Mesendoderm (in vitro differentiated cells): ENCODE measurements around the gene INO80B. TPM values are rescaled to one million over a fixed set of nuclear protein-coding genes. Genes with fewer than 3 reads are reported as not detected.

ENCODE experiments used
- DNase-seq: peaks from one replicate; pipeline ENCODE4 v3.0.0; 2013
- H2AK5ac ChIP-seq: 2 replicates; pipeline ENCODE4 v1.6.1; 2013; ENCODE audit warnings: low read length, inconsistent platforms
- H2BK120ac ChIP-seq: 2 replicates; pipeline ENCODE4 v1.6.1; 2013; ENCODE audit warnings: low read depth, mild to moderate bottlenecking, low read length, moderate library complexity, mixed read lengths
- H2BK15ac ChIP-seq: replicated peaks from 2 replicates; pipeline ENCODE4 v1.6.1; 2013; ENCODE audit warnings: low read depth, mild to moderate bottlenecking, moderate library complexity
- H2BK5ac ChIP-seq: 2 replicates; pipeline ENCODE4 v1.6.1; 2013; ENCODE audit warnings: low read length, inconsistent platforms
- H3K18ac ChIP-seq: 2 replicates; pipeline ENCODE4 v1.6.1; 2013; ENCODE audit warnings: mild to moderate bottlenecking, low read length, mixed read lengths
- H3K23ac ChIP-seq: one replicate; pipeline ENCODE4 v1.6.1; 2013; ENCODE audit warnings: low read length
- H3K27ac ChIP-seq: 2 replicates; pipeline ENCODE4 v1.5.1; 2013; ENCODE audit warnings: low read depth, mild to moderate bottlenecking, inconsistent platforms, low read length, moderate library complexity
- H3K27me3 ChIP-seq: 2 replicates; pipeline ENCODE4 v1.6.1; 2013; ENCODE audit warnings: low read length, control low read depth, mild to moderate bottlenecking, inconsistent platforms; ENCODE audit not compliant: insufficient read depth, poor library complexity
- H3K36me3 ChIP-seq: 2 replicates; pipeline ENCODE4 v1.6.1; 2013; ENCODE audit warnings: low read length, inconsistent platforms; ENCODE audit not compliant: control insufficient read depth, insufficient read depth
- H3K4ac ChIP-seq: one replicate; pipeline ENCODE4 v1.6.1; 2013; ENCODE audit warnings: low read depth, mild to moderate bottlenecking, low read length, moderate library complexity
- H3K4me1 ChIP-seq: 2 replicates; pipeline ENCODE4 v1.6.1; 2013; ENCODE audit warnings: low read depth, low read length, inconsistent platforms; ENCODE audit not compliant: control insufficient read depth
- H3K4me2 ChIP-seq: 2 replicates; pipeline ENCODE4 v1.6.1; 2013; ENCODE audit warnings: low read length
- H3K4me3 ChIP-seq: 2 replicates; pipeline ENCODE4 v1.5.1; 2013; ENCODE audit warnings: mild to moderate bottlenecking, low read length
- H3K56ac ChIP-seq: one replicate; pipeline ENCODE4 v1.6.1; 2013; ENCODE audit warnings: low read length
- H3K79me1 ChIP-seq: 2 replicates; pipeline ENCODE4 v1.6.1; 2013; ENCODE audit warnings: low read length, inconsistent platforms
- H3K79me2 ChIP-seq: 2 replicates; pipeline ENCODE4 v1.6.1; 2013; ENCODE audit warnings: mild to moderate bottlenecking, low read length; ENCODE audit not compliant: control insufficient read depth, insufficient read depth
- H3K9ac ChIP-seq: 2 replicates; pipeline ENCODE4 v1.6.1; 2013; ENCODE audit warnings: low read length, inconsistent platforms
- H4K5ac ChIP-seq: one replicate; pipeline ENCODE4 v1.6.1; 2013; ENCODE audit warnings: low read length
- H4K8ac ChIP-seq: one replicate; pipeline ENCODE4 v1.6.1; 2013; ENCODE audit warnings: low read depth, mild to moderate bottlenecking, control low read depth, low read length, moderate library complexity
- WGBS: extraction: QIAGEN DNeasy Blood & Tissue Kit; methylation state at CpG from one replicate; pipeline ENCODE4 v1.1.7; 2013; ENCODE audit warnings: low lambda C conversion rate, missing lambda C conversion rate; ENCODE audit not compliant: insufficient coverage; ENCODE audit errors: extremely low coverage; 5-methylcytosine and 5-hydroxymethylcytosine counted together
- polyA plus RNA-seq, 2 experiments: library from polyadenylated mRNA; stranded (reverse); fragments of 200-250 nt; gene quantifications; one replicate each; pipeline ENCODE4 v1.2.3, GENCODE V29; 2013

Gene INO80B
- polyA plus RNA-seq (2013, experiment 1 of 2) = 11.3 TPM
- polyA plus RNA-seq (2013, experiment 2 of 2) = 11.5 TPM

GRCh38 chr2:74454654-74455511 lies at the start of gene INO80B:
Gene INO80B, plus strand, starts transcription at chr2:74455087. Its CDS starts 30 bp downstream, at chr2:74455117.
- H3K79me1 ChIP-seq = peaks cover 10% of the 10 kb centered on the region
- no peak within 1 kb of the TSS for H3K23ac ChIP-seq
- H3K79me2 ChIP-seq = peaks cover 9% of the 10 kb centered on the region
- no peak within 1 kb of the TSS for H2AK5ac ChIP-seq
- no peak within 1 kb of the TSS for H2BK120ac ChIP-seq
- no peak within 1 kb of the TSS for H2BK5ac ChIP-seq
- no peak within 1 kb of the TSS for H4K5ac ChIP-seq
- no CpG with 5 or more reads among the region's 40 CpGs for WGBS
- H3K27ac ChIP-seq = no peak within 1 kb of the TSS
- H3K18ac ChIP-seq = no peak within 1 kb of the TSS
- no peaks in the 10 kb centered on the region for H3K27me3 ChIP-seq
- H3K36me3 ChIP-seq = no peaks in the 10 kb centered on the region
- peak within 1 kb of the TSS; percentile 86 for H3K4me2 ChIP-seq
- H3K4me3 ChIP-seq = peak within 1 kb of the TSS; percentile 75
- H4K8ac ChIP-seq = peak within 1 kb of the TSS; percentile 57
- peak; percentile 98 for DNase-seq
- peak within 1 kb of the TSS; percentile 87 for H3K56ac ChIP-seq
- H3K4me1 ChIP-seq = peaks cover 6% of the 10 kb centered on the region
- no peak within 1 kb of the TSS for H2BK15ac ChIP-seq
- no peak within 1 kb of the TSS for H3K4ac ChIP-seq
- H3K9ac ChIP-seq = peak within 1 kb of the TSS; percentile 72

DNA sequence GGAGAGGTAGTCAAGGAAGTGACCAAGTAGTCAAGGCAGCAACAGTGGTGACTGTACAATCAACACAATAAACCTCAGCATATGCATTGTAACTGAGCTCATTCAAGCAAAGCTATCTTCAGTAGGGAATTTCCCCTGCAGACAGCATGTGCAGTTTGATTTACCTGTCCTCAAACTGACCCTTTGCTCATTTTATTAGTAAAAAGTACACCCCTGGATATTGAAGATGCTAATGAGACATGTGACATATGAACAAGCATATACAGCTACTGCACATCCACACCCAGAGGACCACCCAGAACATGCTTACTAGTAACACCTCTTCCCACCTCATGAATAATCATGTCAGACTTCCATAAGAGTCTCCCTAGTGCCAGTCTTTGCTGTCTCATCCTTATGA lies 48.9 kb upstream of the INO80B start:
- no peak overlapping the region for H3K4me3 ChIP-seq
- H3K4me1 ChIP-seq = no peaks in the 10 kb centered on the region

DNA sequence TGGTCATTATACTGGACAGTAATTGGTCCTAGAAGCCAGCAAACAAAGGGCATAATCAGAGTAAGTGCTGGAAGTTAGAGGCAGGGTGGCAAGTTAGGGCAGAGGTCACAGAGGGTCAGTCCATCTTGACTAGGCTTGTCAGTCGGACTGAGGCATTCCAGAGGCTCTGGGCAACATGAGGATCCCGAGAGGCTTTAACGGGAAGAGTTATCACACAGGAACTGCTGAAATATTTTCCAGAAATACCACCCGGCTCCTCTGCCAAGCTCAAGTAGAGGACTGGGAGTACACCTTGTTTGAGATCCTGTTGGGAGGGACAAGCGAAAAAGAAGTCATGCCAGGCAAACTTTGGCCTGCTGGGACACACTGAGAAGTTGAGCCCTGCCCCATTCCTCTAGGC lies 47.2 kb upstream of the INO80B start:
- Histone ChIP-seq H3K56ac (no peak overlapping the region), H3K27ac (no peak overlapping the region), H3K4me1 (no peaks in the 10 kb centered on the region), H3K79me2 (no peaks in the 10 kb centered on the region), H2BK120ac (no peak overlapping the region), H3K36me3 (no peaks in the 10 kb centered on the region), H3K9ac (no peak overlapping the region), H3K23ac (no peak overlapping the region), H3K4me2 (no peak overlapping the region), H3K79me1 (no peaks in the 10 kb centered on the region), H3K18ac (no peak overlapping the region), H4K8ac (no peak overlapping the region), H3K4ac (no peak overlapping the region), H2BK5ac (no peak overlapping the region), H2AK5ac (no peak overlapping the region), H2BK15ac (no peak overlapping the region), H3K4me3 (no peak overlapping the region), H4K5ac (no peak overlapping the region), H3K27me3 (no peaks in the 10 kb centered on the region)
- DNase-seq = no peak
- no CpG with 5 or more reads among the region's 5 CpGs for WGBS

More for the DNA sequence above, 48.9 kb upstream of the INO80B start:
- H3K23ac ChIP-seq = no peak overlapping the region
- no peaks in the 10 kb centered on the region for H3K27me3 ChIP-seq
- no peak overlapping the region for H4K8ac ChIP-seq
- no peak overlapping the region for H2BK5ac ChIP-seq
- no peak overlapping the region for H3K56ac ChIP-seq
- DNase-seq = no peak
- H3K27ac ChIP-seq = no peak overlapping the region
- H2BK15ac ChIP-seq = no peak overlapping the region
- H3K18ac ChIP-seq = no peak overlapping the region
- no peak overlapping the region for H2AK5ac ChIP-seq
- no peaks in the 10 kb centered on the region for H3K79me1 ChIP-seq
- no peak overlapping the region for H4K5ac ChIP-seq
- H2BK120ac ChIP-seq = no peak overlapping the region
- no peak overlapping the region for H3K4ac ChIP-seq
- no peak overlapping the region for H3K9ac ChIP-seq
- no peak overlapping the region for H3K4me2 ChIP-seq
- H3K79me2 ChIP-seq = no peaks in the 10 kb centered on the region
- no peaks in the 10 kb centered on the region for H3K36me3 ChIP-seq

GRCh38 chr2:74413001-74413698 lies 41.7 kb upstream of the INO80B start:
- Histone ChIP-seq H3K18ac (no peak overlapping the region), H3K23ac (no peak overlapping the region), H3K9ac (no peak overlapping the region), H3K4me1 (no peaks in the 10 kb centered on the region), H4K5ac (no peak overlapping the region), H2AK5ac (no peak overlapping the region), H3K4me3 (no peak overlapping the region), H3K27ac (no peak overlapping the region), H4K8ac (no peak overlapping the region), H3K36me3 (no peaks in the 10 kb centered on the region), H3K4me2 (no peak overlapping the region), H2BK5ac (no peak overlapping the region), H3K79me1 (no peaks in the 10 kb centered on the region), H3K27me3 (no peaks in the 10 kb centered on the region), H2BK120ac (no peak overlapping the region), H3K79me2 (no peaks in the 10 kb centered on the region), H2BK15ac (no peak overlapping the region), H3K56ac (no peak overlapping the region), H3K4ac (no peak overlapping the region)
- DNase-seq = no peak
- no CpG with 5 or more reads among the region's 8 CpGs for WGBS

GRCh38 chr2:74414441-74414840 lies 40.4 kb upstream of the INO80B start:
- no peak overlapping the region for H2BK5ac ChIP-seq
- no peak overlapping the region for H3K4me3 ChIP-seq
- H4K5ac ChIP-seq = no peak overlapping the region
- no peak overlapping the region for H4K8ac ChIP-seq
- no peak overlapping the region for H2BK15ac ChIP-seq
- H3K4me2 ChIP-seq = no peak overlapping the region
- no CpG with 5 or more reads among the region's 19 CpGs for WGBS
- H3K27me3 ChIP-seq = no peaks in the 10 kb centered on the region
- no peak overlapping the region for H3K27ac ChIP-seq
- no peak overlapping the region for H3K4ac ChIP-seq
- H3K9ac ChIP-seq = no peak overlapping the region
- H2AK5ac ChIP-seq = no peak overlapping the region
- H2BK120ac ChIP-seq = no peak overlapping the region
- H3K18ac ChIP-seq = no peak overlapping the region
- H3K79me1 ChIP-seq = no peaks in the 10 kb centered on the region
- H3K79me2 ChIP-seq = no peaks in the 10 kb centered on the region
- H3K36me3 ChIP-seq = no peaks in the 10 kb centered on the region
- no peak for DNase-seq
- no peaks in the 10 kb centered on the region for H3K4me1 ChIP-seq
- no peak overlapping the region for H3K23ac ChIP-seq
- no peak overlapping the region for H3K56ac ChIP-seq
